GM21390 (cell line): Measurements from ENCODE around the gene COG4.
"Not testable (repeated sequence)": the region's sequence is repeated elsewhere in the genome, so short reads cannot be mapped to it uniquely, and the experiment has no call there.

Source experiments
- ATAC-seq: cut with Tn5 transposase; IDR thresholded peaks from one replicate; pipeline ENCODE4 v1.9.1; 2021; ENCODE audit not compliant: unreplicated experiment

COG4 gene

GRCh38 chr16:70527315-70527996 is 4.1 kb upstream of the COG4 start:
- no peak for ATAC-seq

- no peak for ATAC-seq
These were observed 3.0 kb upstream of the COG4 start for GRCh38 chr16:70526403-70526802.

GRCh38 chr16:70524399-70524825 is 1.1 kb upstream of the COG4 start:
- ATAC-seq = not testable (repeated sequence)

- no peak for ATAC-seq
These were observed 517 bp upstream of the COG4 start, which contains the start of gene SF3B3 for GRCh38 chr16:70523743-70524398. SF3B3 (plus strand) TSS chr16:70523816; CDS start chr16:70526657, 2,841 bp downstream.

- ATAC-seq = no peak
These were observed 908 bp downstream of the COG4 start for GRCh38 chr16:70522216-70523075.

GRCh38 chr16:70520612-70521297 is 2.6 kb downstream of the COG4 start:
- ATAC-seq = no peak

GRCh38 chr16:70512456-70512855 is 10.9 kb downstream of the COG4 start:
- ATAC-seq = no peak

- no peak for ATAC-seq
These were observed 11.5 kb downstream of the COG4 start for GRCh38 chr16:70511833-70512232.

GRCh38 chr16:70510216-70510615 is 13.1 kb downstream of the COG4 start:
- ATAC-seq = no peak

GRCh38 chr16:70508752-70509151 is 14.6 kb downstream of the COG4 start:
- no peak for ATAC-seq

- ATAC-seq = no peak
These were observed 26.8 kb downstream of the COG4 start for GRCh38 chr16:70496513-70496912.

GRCh38 chr16:70495425-70496182 is 27.8 kb downstream of the COG4 start:
- ATAC-seq = no peak

GRCh38 chr16:70494777-70495176 is 28.6 kb downstream of the COG4 start:
- no peak for ATAC-seq

- ATAC-seq = no peak
These were observed 29.1 kb downstream of the COG4 start for GRCh38 chr16:70494202-70494770.

GRCh38 chr16:70493802-70494201 is 29.6 kb downstream of the COG4 start:
- ATAC-seq = no peak

GRCh38 chr16:70490261-70490660 is 33.1 kb downstream of the COG4 start:
- no peak for ATAC-seq

GRCh38 chr16:70484867-70485266 is 38.5 kb downstream of the COG4 start:
- ATAC-seq = no peak

GRCh38 chr16:70483426-70483825 is 39.9 kb downstream of the COG4 start:
- no peak for ATAC-seq

- ATAC-seq = no peak
These were observed 40.7 kb downstream of the COG4 start for GRCh38 chr16:70482624-70483023.

GRCh38 chr16:70481929-70482536 is 41.3 kb downstream of the COG4 start:
- no peak for ATAC-seq
